ENCODE measurements around the gene MLH3. TPM values are rescaled to one million over a fixed set of nuclear protein-coding genes. Genes with fewer than 3 reads are reported as not detected.

MLH3 gene
- polyA plus RNA-seq, 3 donors, result 5.1 to 8.9 (median 6.6) TPM

Other genes with a start within 250 kb of the MLH3 start
- not detected for gene PROX2, start 175.3 kb downstream of the MLH3 start, polyA plus RNA-seq
- 100 to 1,000 TPM in 1 of 3 donors, 10 to 100 TPM in 2; 42.7 to 112 (median 54.1) TPM for gene DLST, start 169.6 kb downstream of the MLH3 start, polyA plus RNA-seq
- gene RPS6KL1, start 128.2 kb downstream of the MLH3 start, polyA plus RNA-seq, result 1 to 10 TPM; 4.4 to 6.5 (median 4.5) TPM
- 1 to 10 TPM; 2.9 to 6.2 (median 3.4) TPM for gene PGF, start 95.9 kb downstream of the MLH3 start, polyA plus RNA-seq
- gene EIF2B2, start 48.5 kb downstream of the MLH3 start, polyA plus RNA-seq, result 10 to 100 TPM; 22.8 to 41.3 (median 28.9) TPM
- 10 to 100 TPM in 1 of 3 donors, 1 to 10 TPM in 2; 6.8 to 19.5 (median 7.9) TPM for gene ACYP1, start 12.6 kb upstream of the MLH3 start, polyA plus RNA-seq
- gene ZC2HC1C, start 18.2 kb upstream of the MLH3 start, polyA plus RNA-seq, result 1 to 10 TPM in 2 of 3 donors, under 1 TPM in 1; 0.88 to 5.5 (median 3.6) TPM
- gene NEK9, start 75.6 kb upstream of the MLH3 start, polyA plus RNA-seq, result 10 to 100 TPM; 15.9 to 37.8 (median 33.0) TPM
- 100 to 1,000 TPM in 2 of 3 donors, 10 to 100 TPM in 1; 73.3 to 243 (median 215) TPM for gene TMED10, start 125.1 kb upstream of the MLH3 start, polyA plus RNA-seq
- 1,000 to 10,000 TPM in 2 of 3 donors, 100 to 1,000 TPM in 1; 170 to 1,921 (median 1,284) TPM for gene FOS, start 227.4 kb upstream of the MLH3 start, polyA plus RNA-seq